HG03469 (cell line): ENCODE results near the gene WHRN.

Experiments used
- ATAC-seq: cut with Tn5 transposase; IDR thresholded peaks from one replicate; pipeline ENCODE4 v1.9.1; 2021; ENCODE audit warnings: mild to moderate bottlenecking, moderate library complexity, moderate number of reproducible peaks; ENCODE audit not compliant: unreplicated experiment

Gene WHRN

GRCh38 chr9:114450833-114451706 lies 54.2 kb downstream of the WHRN start:
- peak; percentile 58 for ATAC-seq

- no peak for ATAC-seq
Measured at GRCh38 chr9:114450181-114450580, 55.1 kb downstream of the WHRN start.

GRCh38 chr9:114449236-114449635 lies 56.0 kb downstream of the WHRN start:
- ATAC-seq: no peak

- ATAC-seq: no peak
Measured at GRCh38 chr9:114448706-114449105, 56.6 kb downstream of the WHRN start.

GRCh38 chr9:114446672-114447450 lies 58.4 kb downstream of the WHRN start:
- no peak for ATAC-seq

- ATAC-seq: no peak
Measured at GRCh38 chr9:114446036-114446435, 59.2 kb downstream of the WHRN start.

- no peak for ATAC-seq
Measured at GRCh38 chr9:114445616-114446015, 59.7 kb downstream of the WHRN start.

- no peak for ATAC-seq
Measured at GRCh38 chr9:114442022-114442421, 63.3 kb downstream of the WHRN start.

GRCh38 chr9:114437401-114437893 lies 67.8 kb downstream of the WHRN start:
- ATAC-seq: no peak

- ATAC-seq: no peak
Measured at GRCh38 chr9:114434878-114435311, 70.4 kb downstream of the WHRN start.

- ATAC-seq: no peak
Measured at GRCh38 chr9:114433720-114434255, 71.5 kb downstream of the WHRN start.

- no peak for ATAC-seq
Measured at GRCh38 chr9:114433086-114433485, 72.2 kb downstream of the WHRN start.

- ATAC-seq: no peak
Measured at GRCh38 chr9:114432323-114433067, 72.8 kb downstream of the WHRN start.

- no peak for ATAC-seq
Measured at GRCh38 chr9:114431770-114432169, 73.5 kb downstream of the WHRN start.

- no peak for ATAC-seq
Measured at GRCh38 chr9:114431003-114431402, 74.3 kb downstream of the WHRN start.

- ATAC-seq: no peak
Measured at GRCh38 chr9:114430457-114430856, 74.8 kb downstream of the WHRN start.

GRCh38 chr9:114429488-114429887 lies 75.8 kb downstream of the WHRN start:
- ATAC-seq: no peak

- ATAC-seq: no peak
Measured at GRCh38 chr9:114428466-114428865, 76.8 kb downstream of the WHRN start.

- ATAC-seq: no peak
Measured at GRCh38 chr9:114427644-114428043, 77.6 kb downstream of the WHRN start.

- ATAC-seq: no peak
Measured at GRCh38 chr9:114426046-114426948, 79.0 kb downstream of the WHRN start.
